Hepatocyte (in vitro differentiated cells): ENCODE measurements around the gene HIP1. TPM values are rescaled to one million over a fixed set of nuclear protein-coding genes. Genes with fewer than 3 reads are reported as not detected.

ENCODE experiments used
- DNase-seq: peaks from one replicate; pipeline ENCODE4 v3.0.0-alpha.2; 2016; ENCODE audit warnings: low spot score
- H2AFZ ChIP-seq: fragments of 200-600 bp; sonication (generic); 2 replicates; pipeline ENCODE4 v1.6.0; 2016; ENCODE audit warnings: antibody characterized with exemption, mild to moderate bottlenecking
- H3K27ac ChIP-seq: fragments of 200-600 bp; sonication (generic); 2 replicates; pipeline ENCODE4 v1.5.1; 2016; ENCODE audit warnings: mild to moderate bottlenecking
- H3K27me3 ChIP-seq: fragments of 200-600 bp; sonication (generic); 2 replicates; pipeline ENCODE4 v1.6.1; 2016
- H3K36me3 ChIP-seq: fragments of 200-600 bp; sonication (generic); replicated peaks from 2 replicates; pipeline ENCODE4 v1.5.1; 2016; ENCODE audit warnings: low read depth; ENCODE audit not compliant: insufficient read depth
- H3K4me1 ChIP-seq: fragments of 200-600 bp; sonication (generic); 2 replicates; pipeline ENCODE4 v1.5.1; 2016; ENCODE audit warnings: mild to moderate bottlenecking, moderate library complexity; ENCODE audit not compliant: insufficient read depth
- H3K4me2 ChIP-seq: fragments of 200-600 bp; sonication (generic); 2 replicates; pipeline ENCODE4 v1.6.0; 2016
- H3K4me3 ChIP-seq: fragments of 200-600 bp; sonication (generic); 2 replicates; pipeline ENCODE4 v1.5.1; 2016; ENCODE audit warnings: mild to moderate bottlenecking
- H3K79me2 ChIP-seq: fragments of 200-600 bp; sonication (generic); 2 replicates; pipeline ENCODE4 v1.6.0; 2017; ENCODE audit warnings: mild to moderate bottlenecking
- H3K9me2 ChIP-seq: fragments of 200-600 bp; sonication (generic); replicated peaks from 2 replicates; pipeline ENCODE4 v1.6.0; 2017; ENCODE audit warnings: mild to moderate bottlenecking; ENCODE audit not compliant: insufficient read depth
- H3K9me3 ChIP-seq: fragments of 200-600 bp; sonication (generic); 2 replicates; pipeline ENCODE4 v1.5.1; 2016; ENCODE audit warnings: low read depth, mild to moderate bottlenecking
- H4K20me1 ChIP-seq: fragments of 200-600 bp; sonication (generic); 2 replicates; pipeline ENCODE4 v1.6.0; 2016; ENCODE audit warnings: mild to moderate bottlenecking; ENCODE audit not compliant: insufficient read depth, poor library complexity, severe bottlenecking
- EZH2 ChIP-seq: fragments of 200-600 bp; sonication (generic); IDR thresholded peaks from 2 replicates; pipeline ENCODE4 v1.6.1; 2016; ENCODE audit warnings: antibody characterized with exemption, mild to moderate bottlenecking, borderline replicate concordance
- EZH2phosphoT487 ChIP-seq: fragments of 200-600 bp; sonication (generic); IDR thresholded peaks from one replicate; pipeline ENCODE4 v1.6.1; 2018; ENCODE audit warnings: antibody characterized with exemption, mild to moderate bottlenecking, low read depth, moderate library complexity; ENCODE audit not compliant: unreplicated experiment, severe bottlenecking
- WGBS: methylation state at CpG from one replicate; pipeline ENCODE4 v1.1.6; 2016; ENCODE audit warnings: low lambda C conversion rate; ENCODE audit errors: missing lambda C conversion rate; 5-methylcytosine and 5-hydroxymethylcytosine counted together
- polyA plus RNA-seq: library from polyadenylated mRNA; unstranded; fragments of >200 nt; fragmentation: Nextera tagmentation; extraction: Ambion mirVana; gene quantifications from 2 replicates; pipeline ENCODE4 v1.2.1, GENCODE V29; 2016
- total RNA-seq: library from RNA; depleted of rRNA; stranded (reverse); fragments of >200 nt; gene quantifications from 2 replicates; pipeline ENCODE4 v1.2.3, GENCODE V29; 2014
- TF ChIP-seq, protein P1 (sequence below): fragments of 200-600 bp; sonication (generic); IDR thresholded peaks from 2 replicates; pipeline ENCODE4 v1.5.1; 2016; ENCODE audit warnings: antibody characterized with exemption, mild to moderate bottlenecking; ENCODE audit not compliant: poor library complexity

Gene HIP1
- total and polyA plus RNA-seq, 2 experiments from 2014 or later: 8.3 to 14.5 TPM

DNA sequence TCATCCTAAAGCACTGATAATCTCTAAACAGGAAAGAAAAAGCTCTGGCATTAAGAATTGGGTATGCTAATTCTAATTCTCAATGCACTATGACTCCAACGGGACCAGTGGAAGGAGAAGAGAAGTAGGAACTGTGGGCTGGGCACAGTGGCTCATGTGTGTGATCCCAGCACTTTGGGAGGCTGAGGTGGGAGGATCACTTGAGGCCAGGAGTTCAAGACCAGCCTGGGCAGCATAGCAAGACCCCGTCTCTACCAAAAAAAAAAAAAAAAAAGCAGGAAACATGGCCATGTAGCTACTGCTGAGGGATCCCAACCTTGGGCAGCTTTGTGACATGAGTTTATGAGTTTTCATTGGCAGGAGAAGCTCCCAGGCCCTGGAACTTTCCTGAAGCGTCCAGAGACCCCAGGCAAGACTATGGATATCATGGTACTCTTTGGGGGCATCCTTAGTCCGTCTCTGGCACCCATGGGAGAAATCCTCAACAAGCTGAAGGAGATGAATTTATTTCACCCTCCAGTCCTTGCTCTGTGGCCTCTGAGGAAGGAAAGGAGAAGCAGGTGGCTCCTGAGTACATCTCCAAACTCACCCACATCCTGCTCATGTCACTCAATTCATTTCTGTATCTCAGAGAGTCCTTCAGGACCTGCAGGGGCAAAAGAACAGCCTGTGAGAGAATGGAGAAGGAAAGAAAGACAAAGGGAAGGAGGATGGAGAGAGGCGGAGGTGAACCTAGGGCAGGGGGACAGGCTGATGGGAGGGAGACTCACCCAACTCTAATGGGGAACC lies 147.1 kb downstream of the HIP1 start:
- TF ChIP-seq EZH2 (no peak), EZH2phosphoT487 (no peak)
- TF ChIP-seq, protein P1, sequence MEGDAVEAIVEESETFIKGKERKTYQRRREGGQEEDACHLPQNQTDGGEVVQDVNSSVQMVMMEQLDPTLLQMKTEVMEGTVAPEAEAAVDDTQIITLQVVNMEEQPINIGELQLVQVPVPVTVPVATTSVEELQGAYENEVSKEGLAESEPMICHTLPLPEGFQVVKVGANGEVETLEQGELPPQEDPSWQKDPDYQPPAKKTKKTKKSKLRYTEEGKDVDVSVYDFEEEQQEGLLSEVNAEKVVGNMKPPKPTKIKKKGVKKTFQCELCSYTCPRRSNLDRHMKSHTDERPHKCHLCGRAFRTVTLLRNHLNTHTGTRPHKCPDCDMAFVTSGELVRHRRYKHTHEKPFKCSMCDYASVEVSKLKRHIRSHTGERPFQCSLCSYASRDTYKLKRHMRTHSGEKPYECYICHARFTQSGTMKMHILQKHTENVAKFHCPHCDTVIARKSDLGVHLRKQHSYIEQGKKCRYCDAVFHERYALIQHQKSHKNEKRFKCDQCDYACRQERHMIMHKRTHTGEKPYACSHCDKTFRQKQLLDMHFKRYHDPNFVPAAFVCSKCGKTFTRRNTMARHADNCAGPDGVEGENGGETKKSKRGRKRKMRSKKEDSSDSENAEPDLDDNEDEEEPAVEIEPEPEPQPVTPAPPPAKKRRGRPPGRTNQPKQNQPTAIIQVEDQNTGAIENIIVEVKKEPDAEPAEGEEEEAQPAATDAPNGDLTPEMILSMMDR: no peak

DNA sequence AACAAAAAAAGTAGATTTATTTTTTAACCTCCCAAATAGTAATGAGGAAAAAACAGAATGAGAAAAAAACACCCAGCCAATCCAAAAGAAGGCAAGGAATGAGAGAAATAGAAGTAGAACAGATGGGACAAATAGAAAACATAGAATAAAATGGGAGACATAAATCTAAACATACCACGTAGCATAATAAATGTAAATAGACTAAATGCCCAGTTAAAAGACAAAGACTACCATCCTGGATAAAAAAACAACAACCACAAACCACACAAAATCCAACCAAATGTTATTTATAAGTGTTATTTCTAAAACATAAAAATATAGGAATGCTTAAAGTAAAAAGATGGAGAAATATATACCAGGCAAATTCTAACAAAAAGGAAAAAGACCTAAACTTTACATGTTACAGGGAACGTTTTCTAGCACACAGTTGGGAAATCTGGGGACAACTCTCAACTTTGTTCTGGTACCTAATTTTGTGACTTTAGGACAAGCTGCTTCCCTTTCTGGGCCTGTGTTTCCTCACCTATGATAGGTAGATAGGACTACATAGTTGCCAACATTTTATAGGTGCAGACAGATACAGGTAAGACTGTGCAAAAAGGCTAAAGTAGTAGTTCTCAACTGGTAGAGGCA lies 148.3 kb downstream of the HIP1 start:
- no peak for TF ChIP-seq EZH2phosphoT487
- TF ChIP-seq, protein P1: no peak
- no peak for TF ChIP-seq EZH2
- Histone ChIP-seq H3K4me2 (no peak overlapping the region), H3K4me1 (no peaks in the 10 kb centered on the region), H3K27ac (no peak overlapping the region), H3K9me2 (no peaks in the 10 kb centered on the region), H4K20me1 (no peaks in the 10 kb centered on the region), H3K4me3 (no peak overlapping the region), H2AFZ (no peak overlapping the region), H3K79me2 (no peaks in the 10 kb centered on the region), H3K36me3 (no peaks in the 10 kb centered on the region), H3K27me3 (no peaks in the 10 kb centered on the region), H3K9me3 (peaks cover 4% of the 10 kb centered on the region)
- WGBS: 95% methylated on average over 2 of the region's 2 CpGs
- DNase-seq: no peak

More for the DNA sequence above, 147.1 kb downstream of the HIP1 start:
- Histone ChIP-seq H3K4me1 (peaks cover 2% of the 10 kb centered on the region), H2AFZ (no peak overlapping the region), H3K36me3 (no peaks in the 10 kb centered on the region), H3K9me3 (peaks cover 4% of the 10 kb centered on the region), H3K4me3 (no peak overlapping the region), H3K27me3 (no peaks in the 10 kb centered on the region), H3K9me2 (no peaks in the 10 kb centered on the region), H3K79me2 (no peaks in the 10 kb centered on the region), H4K20me1 (no peaks in the 10 kb centered on the region), H3K4me2 (no peak overlapping the region), H3K27ac (no peak overlapping the region)
- DNase-seq: no peak
- over 99% methylated on average over 5 of the region's 5 CpGs for WGBS

DNA sequence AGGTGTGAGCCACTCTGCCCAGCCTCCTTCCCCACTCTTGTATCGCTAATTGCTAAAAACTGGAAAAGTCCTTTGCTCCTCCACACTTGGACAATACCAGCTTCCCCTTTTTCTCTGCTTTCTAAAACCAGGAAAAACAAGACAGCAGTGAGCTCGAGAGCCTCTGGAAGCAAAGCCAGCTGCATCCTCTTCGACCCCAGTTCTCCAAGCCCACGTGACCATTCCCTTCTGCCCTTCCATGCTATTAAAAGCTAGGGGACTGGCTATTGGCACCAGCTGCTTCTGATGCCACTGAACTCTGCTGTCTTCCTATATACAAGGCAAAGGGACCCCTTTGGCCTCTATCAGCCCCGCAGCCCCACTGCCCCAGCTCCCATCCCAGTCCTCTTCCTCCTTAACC lies 154.4 kb downstream of the HIP1 start:
- no peaks in the 10 kb centered on the region for H3K79me2 ChIP-seq

More for the DNA sequence above, 154.4 kb downstream of the HIP1 start:
- H3K27me3 ChIP-seq: no peaks in the 10 kb centered on the region
- WGBS: 98% methylated on average over 5 of the region's 5 CpGs
- no peaks in the 10 kb centered on the region for H3K36me3 ChIP-seq
- no peak overlapping the region for H2AFZ ChIP-seq
- TF ChIP-seq, protein P1: no peak
- TF ChIP-seq EZH2 (no peak), EZH2phosphoT487 (no peak)
- H3K9me2 ChIP-seq: no peaks in the 10 kb centered on the region
- H3K4me1 ChIP-seq: no peaks in the 10 kb centered on the region
- no peaks in the 10 kb centered on the region for H3K9me3 ChIP-seq
- no peak overlapping the region for H3K27ac ChIP-seq
- H4K20me1 ChIP-seq: no peaks in the 10 kb centered on the region
- no peak for DNase-seq
- H3K4me3 ChIP-seq: no peak overlapping the region
- no peak overlapping the region for H3K4me2 ChIP-seq
